Endothelial cell of umbilical vein (primary cell): ENCODE measurements around the gene CTSA. TPM values are rescaled to one million over a fixed set of nuclear protein-coding genes. Genes with fewer than 3 reads are reported as not detected.

Source experiments
- BruUV-seq: library from RNA; stranded (reverse); fragments of 400-500 nt; replicated peaks from 2 replicates; lab custom pipeline; 2021; lab: Mats Ljungman, UMichigan
- CTCF ChIA-PET: fragments of 300-600, 350-600 bp; sonication (Branson Sonifier 250); formaldehyde crosslinking; loops from one replicate; lab custom pipeline; 2021; ENCODE audit warnings: antibody characterized with exemption, inconsistent platforms; lab: Charles Lee
- POLR2A ChIA-PET: fragments of 300-600, 350-600 bp; sonication (Branson Sonifier 250); formaldehyde crosslinking; loops from one replicate; lab custom pipeline; 2021; ENCODE audit warnings: antibody characterized with exemption, inconsistent platforms; lab: Charles Lee
- DNase-seq: peaks from one replicate; pipeline ENCODE4 v3.0.0-alpha.2; 2011; ENCODE audit warnings: low read depth, low spot score
- FAIRE-seq: peaks from 2 replicates; lab custom pipeline; 2011; peaks lifted over from hg19 to GRCh38; lab: Jason Lieb, UNC
- H2AFZ ChIP-seq: 2 replicates; pipeline ENCODE4 v1.6.0; 2012; ENCODE audit warnings: low read depth, low read length, control low read depth, inconsistent platforms
- H3K27ac ChIP-seq: 2 replicates; pipeline ENCODE4 v1.5.1; 2011; ENCODE audit warnings: low read depth, mild to moderate bottlenecking, control low read depth, low read length, moderate library complexity; ENCODE audit not compliant: insufficient read depth
- H3K27me3 ChIP-seq, 2 experiments: 2 replicates each; pipeline versions ENCODE4 v1.6.0 to v1.6.1; 2011; ENCODE audit warnings: low read length in 2 of 2, mixed read lengths in 1 of 2; ENCODE audit not compliant: control insufficient read depth in 2 of 2, insufficient read depth in 2 of 2
- H3K36me3 ChIP-seq, 2 experiments: 2 replicates in 1 of 2; 3 replicates in 1 of 2; pipeline ENCODE4 v1.5.1; 2011; ENCODE audit warnings: low read length in 2 of 2, mild to moderate bottlenecking in 1 of 2, moderate library complexity in 1 of 2; ENCODE audit not compliant: control insufficient read depth in 2 of 2, insufficient read depth in 2 of 2; ENCODE audit errors: extremely low read depth in 1 of 2
- H3K4me1 ChIP-seq: 3 replicates; pipeline ENCODE4 v1.5.1; 2011; ENCODE audit warnings: mild to moderate bottlenecking, low read length; ENCODE audit not compliant: control insufficient read depth, insufficient read depth; ENCODE audit errors: extremely low read depth
- H3K4me2 ChIP-seq: 2 replicates; pipeline ENCODE4 v1.6.1; 2011; ENCODE audit warnings: low read length, control low read depth, mixed read lengths; ENCODE audit not compliant: insufficient read depth
- H3K4me3 ChIP-seq, 3 experiments: fragments of 200-600 bp in 1 of 3; sonication (generic), shearing (Covaris generic) in 1 of 3; replicated peaks in 1 of 3; 2 replicates each; pipeline ENCODE4 v1.5.1; 2011 to 2016; ENCODE audit warnings: control low read depth in 3 of 3, low read length in 3 of 3, mild to moderate bottlenecking in 2 of 3, inconsistent platforms in 1 of 3, low read depth in 1 of 3, moderate library complexity in 1 of 3; ENCODE audit not compliant: insufficient read depth in 1 of 3
- H3K79me2 ChIP-seq: 2 replicates; pipeline ENCODE4 v1.6.0; 2012; ENCODE audit warnings: low read length, inconsistent platforms; ENCODE audit not compliant: control insufficient read depth, insufficient read depth
- H3K9ac ChIP-seq: replicated peaks from 2 replicates; pipeline ENCODE3; 2011; ENCODE audit warnings: low read length, control low read depth; ENCODE audit not compliant: insufficient read depth; ENCODE audit errors: extremely low read depth
- H3K9me1 ChIP-seq: replicated peaks from 3 replicates; pipeline ENCODE4 v1.6.0; 2011; ENCODE audit warnings: mild to moderate bottlenecking, low read length; ENCODE audit not compliant: control insufficient read depth, insufficient read depth; ENCODE audit errors: extremely low read depth
- H3K9me3 ChIP-seq: replicated peaks from 2 replicates; pipeline ENCODE4 v1.5.1; 2012; ENCODE audit warnings: low read length, inconsistent platforms; ENCODE audit not compliant: control insufficient read depth, insufficient read depth
- H4K20me1 ChIP-seq: replicated peaks from 2 replicates; pipeline ENCODE3; 2011; ENCODE audit warnings: mild to moderate bottlenecking, low read length; ENCODE audit not compliant: control insufficient read depth, insufficient read depth; ENCODE audit errors: extremely low read depth
- EZH2 ChIP-seq: IDR thresholded peaks from 2 replicates; pipeline ENCODE4 v1.6.1; 2012; ENCODE audit warnings: borderline replicate concordance, low read depth, mild to moderate bottlenecking, moderate library complexity, low read length, inconsistent platforms; ENCODE audit not compliant: severe bottlenecking
- FOS ChIP-seq: IDR thresholded peaks from 2 replicates; pipeline ENCODE4 v1.6.1; 2011; ENCODE audit warnings: mild to moderate bottlenecking, low read length, moderate library complexity, borderline replicate concordance; ENCODE audit not compliant: insufficient read depth
- GATA2 ChIP-seq: IDR thresholded peaks from 2 replicates; pipeline ENCODE4 v1.7.0; 2011; ENCODE audit warnings: low read depth, mild to moderate bottlenecking, moderate library complexity, mixed read lengths, low read length; ENCODE audit not compliant: insufficient read length, insufficient read depth
- JUN ChIP-seq: IDR thresholded peaks from 2 replicates; pipeline ENCODE4 v1.6.1; 2011; ENCODE audit warnings: borderline replicate concordance, low read depth; ENCODE audit not compliant: insufficient read length, insufficient read depth
- MAX ChIP-seq: IDR thresholded peaks from 2 replicates; pipeline ENCODE4 v1.6.1; 2011; ENCODE audit not compliant: insufficient read depth, insufficient read length
- MYC ChIP-seq: IDR thresholded peaks from one replicate; pipeline ENCODE4 v1.6.1; 2011; ENCODE audit warnings: mild to moderate bottlenecking, low read depth, low read length
- POLR2A ChIP-seq: IDR thresholded peaks from 2 replicates; pipeline ENCODE4 v1.6.1; 2012; ENCODE audit warnings: low read depth, mild to moderate bottlenecking, control low read depth, low read length
- POLR2AphosphoS5 ChIP-seq: IDR thresholded peaks from 2 replicates; pipeline ENCODE4 v1.6.1; 2012; ENCODE audit warnings: low read depth, mild to moderate bottlenecking, control low read depth, low read length, moderate library complexity; ENCODE audit not compliant: insufficient read depth
- dilution Hi-C: fragments of 300-500 bp; cut with MboI; formaldehyde crosslinking; loops from one replicate; pipeline ENCODE4 v1.15.0; 2019; ENCODE audit warnings: low sequenced_read_pairs; ENCODE audit not compliant: extremely low pct_ligation_motif_present
- intact Hi-C: fragments of 100-400 bp; cut with micrococcal nuclease; formaldehyde crosslinking; loops from one replicate; pipeline ENCODE4 v1.10.0; 2022
- polyA plus RNA-seq, 4 experiments: library from polyadenylated mRNA; depleted of rRNA in 3 of 4; stranded (reverse) in 3 of 4; unstranded in 1 of 4; fragments of >200 nt; gene quantifications; 2 replicates each; pipeline versions ENCODE4 v1.2.1 to v1.2.3, GENCODE V29; 2011 to 2012; ENCODE audit warnings: missing spikeins in 1 of 4
- total RNA-seq: library from RNA; stranded (reverse); gene quantifications from 2 replicates; pipeline ENCODE4 v1.2.3, GENCODE V29; 2021
- TF ChIP-seq, protein P1 (sequence below), 2 donors: IDR thresholded peaks; 1 replicate in 1 of 2; 2 replicates in 1 of 2; pipeline ENCODE4 v1.5.1; 2011; ENCODE audit warnings: low read length in 2 of 2, mild to moderate bottlenecking in 2 of 2, moderate library complexity in 2 of 2, control low read depth in 1 of 2, inconsistent platforms in 1 of 2, low read depth in 1 of 2; ENCODE audit not compliant: insufficient read depth in 1 of 2; ENCODE audit errors: extremely low read depth in 1 of 2

CTSA gene
- total and polyA plus RNA-seq, 2 donors (not counting 3 experiments of a cell fraction or from before 2014, with no cell fraction given), result 169 to 409 TPM

DNA sequence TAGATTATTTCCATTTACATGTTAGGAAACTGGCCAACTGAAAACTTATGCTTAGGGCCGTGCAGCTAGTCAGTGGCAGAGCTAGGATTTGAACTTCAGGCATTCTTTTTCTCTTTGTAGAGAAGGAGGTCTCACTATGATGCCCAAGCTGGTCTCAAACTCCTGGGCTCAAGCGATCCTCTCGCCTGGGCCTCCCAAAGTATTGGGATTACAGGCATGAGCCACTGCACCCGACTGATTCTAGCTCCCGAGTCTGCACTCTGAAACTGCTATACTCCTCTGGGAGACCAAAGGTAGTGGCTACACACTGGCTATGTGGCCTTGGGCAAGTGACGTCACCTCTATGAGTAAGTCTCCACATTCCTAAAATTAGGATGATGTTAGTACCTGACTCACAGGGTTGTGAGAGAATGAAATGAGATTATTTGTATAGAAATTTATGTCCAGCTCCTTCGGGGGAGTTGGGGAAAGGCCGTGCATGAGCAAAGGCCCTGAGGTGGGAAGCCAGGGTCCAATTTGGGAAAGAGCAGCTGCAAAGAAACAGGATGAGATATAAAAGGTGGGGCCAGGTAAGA lies 14.5 kb downstream of the CTSA start:
- Histone ChIP-seq H2AFZ (no peak overlapping the region), H3K27me3 (no peaks in the 10 kb centered on the region), H3K9me1 (no peaks in the 10 kb centered on the region), H3K4me2 (no peak overlapping the region), H4K20me1 (no peaks in the 10 kb centered on the region), H3K27ac (no peak overlapping the region), H3K36me3 (peaks cover 0 to 18% of the 10 kb centered on the region in 2 experiments), H3K79me2 (no peaks in the 10 kb centered on the region), H3K9ac (no peak overlapping the region), H3K4me1 (peaks cover 3% of the 10 kb centered on the region), H3K9me3 (no peaks in the 10 kb centered on the region), H3K4me3 (no peak overlapping the region)
- TF ChIP-seq POLR2A, result no peak
- TF ChIP-seq FOS, result no peak
- no peak for TF ChIP-seq POLR2AphosphoS5
- TF ChIP-seq EZH2, result no peak
- no peak for TF ChIP-seq GATA2
- no peak for TF ChIP-seq MYC
- no peak for TF ChIP-seq JUN
- TF ChIP-seq, protein P1, sequence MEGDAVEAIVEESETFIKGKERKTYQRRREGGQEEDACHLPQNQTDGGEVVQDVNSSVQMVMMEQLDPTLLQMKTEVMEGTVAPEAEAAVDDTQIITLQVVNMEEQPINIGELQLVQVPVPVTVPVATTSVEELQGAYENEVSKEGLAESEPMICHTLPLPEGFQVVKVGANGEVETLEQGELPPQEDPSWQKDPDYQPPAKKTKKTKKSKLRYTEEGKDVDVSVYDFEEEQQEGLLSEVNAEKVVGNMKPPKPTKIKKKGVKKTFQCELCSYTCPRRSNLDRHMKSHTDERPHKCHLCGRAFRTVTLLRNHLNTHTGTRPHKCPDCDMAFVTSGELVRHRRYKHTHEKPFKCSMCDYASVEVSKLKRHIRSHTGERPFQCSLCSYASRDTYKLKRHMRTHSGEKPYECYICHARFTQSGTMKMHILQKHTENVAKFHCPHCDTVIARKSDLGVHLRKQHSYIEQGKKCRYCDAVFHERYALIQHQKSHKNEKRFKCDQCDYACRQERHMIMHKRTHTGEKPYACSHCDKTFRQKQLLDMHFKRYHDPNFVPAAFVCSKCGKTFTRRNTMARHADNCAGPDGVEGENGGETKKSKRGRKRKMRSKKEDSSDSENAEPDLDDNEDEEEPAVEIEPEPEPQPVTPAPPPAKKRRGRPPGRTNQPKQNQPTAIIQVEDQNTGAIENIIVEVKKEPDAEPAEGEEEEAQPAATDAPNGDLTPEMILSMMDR (IDR thresholded peaks at IDR 0.05; ENCODE audit: extremely low read depth in 1 of 2, insufficient read depth in 1 of 2, low read depth in 1 of 2, low read length in 2 of 2), result no peak
- no peak for TF ChIP-seq MAX
- BruUV-seq, result no TSS peak
- CTCF ChIA-PET, result interaction anchor here (1.7 kb wide), 1 partner anchor 15 kb away, joined by 8 read pairs; the partner anchor contains the start of genes CTSA and NEURL2
- FAIRE-seq (no peak), DNase-seq (no peak)
- POLR2A ChIA-PET, result no interaction called here
- dilution Hi-C loops (no loop called here), intact Hi-C loops (no loop called here)
